AG09309 (cell line): ENCODE data around the gene FAM20A.

Source experiments
- DNase-seq: peaks from one replicate; pipeline ENCODE4 v3.0.0-alpha.2; 2010; ENCODE audit warnings: low read depth
- H3K4me3 ChIP-seq: 2 replicates; pipeline ENCODE4 v1.5.1; 2011; ENCODE audit warnings: mild to moderate bottlenecking, low read depth, low read length, moderate library complexity; ENCODE audit not compliant: control insufficient read depth
- TF ChIP-seq, protein P1 (sequence below): IDR thresholded peaks from 2 replicates; pipeline ENCODE4 v1.5.1; 2011; ENCODE audit warnings: mild to moderate bottlenecking, low read depth, low read length, inconsistent platforms; ENCODE audit not compliant: insufficient read depth, control insufficient read depth; ENCODE audit errors: missing control alignments

FAM20A gene

DNA sequence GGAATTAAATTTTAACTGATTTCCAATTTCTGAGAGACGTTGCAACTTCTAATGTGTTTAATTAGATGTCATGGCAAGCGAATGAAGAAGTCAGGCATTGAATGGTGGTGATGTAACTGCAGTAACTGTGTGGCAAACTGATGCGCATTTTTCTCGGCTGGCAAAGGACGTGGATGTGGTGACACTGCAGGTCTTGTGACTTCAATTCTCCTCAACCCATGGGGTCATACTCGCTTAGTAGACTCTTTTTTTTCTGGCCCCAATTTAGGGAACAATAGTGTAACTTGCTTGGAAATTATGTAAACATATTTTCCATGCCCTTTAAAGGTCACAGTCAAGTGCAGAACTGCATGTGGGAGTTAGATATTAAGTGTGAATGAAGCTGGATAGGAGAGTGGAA, 1.9 kb upstream of the FAM20A start:
- no peak overlapping the region for H3K4me3 ChIP-seq
- TF ChIP-seq, protein P1, sequence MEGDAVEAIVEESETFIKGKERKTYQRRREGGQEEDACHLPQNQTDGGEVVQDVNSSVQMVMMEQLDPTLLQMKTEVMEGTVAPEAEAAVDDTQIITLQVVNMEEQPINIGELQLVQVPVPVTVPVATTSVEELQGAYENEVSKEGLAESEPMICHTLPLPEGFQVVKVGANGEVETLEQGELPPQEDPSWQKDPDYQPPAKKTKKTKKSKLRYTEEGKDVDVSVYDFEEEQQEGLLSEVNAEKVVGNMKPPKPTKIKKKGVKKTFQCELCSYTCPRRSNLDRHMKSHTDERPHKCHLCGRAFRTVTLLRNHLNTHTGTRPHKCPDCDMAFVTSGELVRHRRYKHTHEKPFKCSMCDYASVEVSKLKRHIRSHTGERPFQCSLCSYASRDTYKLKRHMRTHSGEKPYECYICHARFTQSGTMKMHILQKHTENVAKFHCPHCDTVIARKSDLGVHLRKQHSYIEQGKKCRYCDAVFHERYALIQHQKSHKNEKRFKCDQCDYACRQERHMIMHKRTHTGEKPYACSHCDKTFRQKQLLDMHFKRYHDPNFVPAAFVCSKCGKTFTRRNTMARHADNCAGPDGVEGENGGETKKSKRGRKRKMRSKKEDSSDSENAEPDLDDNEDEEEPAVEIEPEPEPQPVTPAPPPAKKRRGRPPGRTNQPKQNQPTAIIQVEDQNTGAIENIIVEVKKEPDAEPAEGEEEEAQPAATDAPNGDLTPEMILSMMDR: no peak
- DNase-seq: no peak

DNA sequence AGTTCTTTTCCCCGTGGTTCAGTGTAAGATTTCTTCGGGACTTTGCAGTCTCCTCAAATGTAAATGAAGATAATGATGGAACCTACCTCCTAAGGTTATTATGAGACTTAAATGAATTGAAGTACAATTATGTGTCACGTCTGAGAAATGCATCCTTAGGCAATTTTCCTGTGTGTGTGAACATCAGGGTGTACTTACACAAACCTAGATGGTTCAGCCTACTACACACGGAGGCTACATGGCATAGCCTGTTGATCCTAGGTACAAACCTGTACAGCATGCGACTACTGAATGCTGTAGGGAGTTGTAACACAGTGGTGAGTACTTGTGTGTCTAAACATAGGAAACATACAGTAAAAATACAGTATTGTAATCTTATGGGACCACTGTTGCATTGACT, 1.1 kb upstream of the FAM20A start:
- TF ChIP-seq, protein P1: no peak
- no peak for DNase-seq
- H3K4me3 ChIP-seq: no peak overlapping the region

DNA sequence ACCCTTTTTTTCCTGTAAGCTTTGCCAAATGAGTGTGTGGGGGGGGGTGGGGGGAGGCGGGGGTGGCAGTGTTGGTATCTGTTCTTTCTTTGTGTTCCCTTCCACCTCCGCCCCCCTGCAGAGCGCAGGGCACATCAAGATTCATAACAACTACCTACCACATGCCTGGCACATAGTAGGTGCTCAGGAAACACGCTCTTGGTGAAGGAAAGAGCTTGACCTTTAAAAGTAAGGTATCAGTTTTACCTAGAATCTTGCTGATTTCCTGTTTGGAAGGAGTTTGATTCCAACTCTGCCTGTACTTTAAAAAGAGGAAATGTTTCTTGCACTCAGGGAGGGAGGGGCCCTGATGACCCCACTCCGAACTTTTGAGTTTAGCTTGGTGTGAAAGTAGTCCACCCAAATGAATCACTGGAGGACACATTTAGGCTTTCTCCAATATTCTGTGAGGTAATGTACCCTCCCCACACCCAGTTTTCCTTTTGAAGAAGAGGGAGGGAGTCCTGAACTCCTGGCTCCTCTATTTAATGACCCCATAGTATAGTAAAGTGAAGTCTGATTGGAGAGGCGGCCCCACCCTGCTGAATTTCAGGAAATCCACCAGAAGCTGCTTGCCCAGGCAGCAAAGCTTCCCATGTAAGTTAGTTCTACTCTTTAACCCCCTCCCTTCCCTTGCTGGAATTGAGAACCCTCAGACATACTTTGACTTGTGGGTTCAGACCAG, 560 bp upstream of the FAM20A start:
- TF ChIP-seq, protein P1: no peak
- peak overlapping the region; percentile 51; the same call in 1 of the 2 replicates for H3K4me3 ChIP-seq
- no peak for DNase-seq

DNA sequence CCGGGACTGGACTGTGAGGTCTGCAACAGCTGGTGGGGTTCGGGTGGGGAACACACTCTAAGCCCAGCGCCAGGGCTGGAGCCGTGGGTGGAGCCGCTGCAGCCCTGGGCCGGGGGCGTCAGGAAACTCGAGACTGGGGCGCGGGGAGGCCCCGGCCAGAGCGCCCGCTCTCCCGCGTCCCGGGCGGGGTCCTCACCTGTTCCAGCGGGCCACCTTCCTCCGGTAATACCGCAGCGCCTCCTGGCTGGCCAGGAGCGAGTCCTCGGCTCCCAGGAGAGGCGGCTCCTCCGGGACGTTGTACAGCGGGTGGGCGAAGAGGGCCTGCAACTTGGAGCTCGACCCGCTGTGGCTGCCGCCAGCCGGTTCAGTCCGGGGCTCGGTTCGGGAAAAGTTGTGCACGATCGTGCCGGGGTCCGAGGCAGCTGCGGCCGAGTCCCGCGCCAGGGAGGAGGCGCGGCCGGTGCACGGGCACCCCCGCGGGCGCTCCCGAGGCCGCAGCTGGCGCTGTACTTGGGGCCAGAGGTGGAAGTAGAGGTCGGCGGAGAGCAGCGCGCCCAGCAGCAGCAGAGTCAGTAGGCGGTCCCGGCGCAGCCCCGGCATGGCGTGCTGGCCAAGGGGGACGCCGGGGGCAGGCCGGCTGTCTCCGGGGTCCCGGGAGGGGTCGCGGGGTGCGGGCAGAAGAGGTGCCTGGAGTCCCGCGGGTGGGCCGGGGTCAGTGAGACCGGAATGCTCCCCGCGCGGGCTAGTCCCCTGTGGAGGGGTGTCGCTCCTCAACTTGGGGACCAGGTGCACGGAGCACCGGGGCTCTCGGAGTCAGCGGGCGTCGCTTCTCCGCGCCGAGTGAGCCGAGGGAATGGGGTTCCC, 868 bp downstream of the FAM20A start:
- H3K4me3 ChIP-seq: peak overlapping the region; percentile 51
- TF ChIP-seq, protein P1: peak; percentile 32

DNA sequence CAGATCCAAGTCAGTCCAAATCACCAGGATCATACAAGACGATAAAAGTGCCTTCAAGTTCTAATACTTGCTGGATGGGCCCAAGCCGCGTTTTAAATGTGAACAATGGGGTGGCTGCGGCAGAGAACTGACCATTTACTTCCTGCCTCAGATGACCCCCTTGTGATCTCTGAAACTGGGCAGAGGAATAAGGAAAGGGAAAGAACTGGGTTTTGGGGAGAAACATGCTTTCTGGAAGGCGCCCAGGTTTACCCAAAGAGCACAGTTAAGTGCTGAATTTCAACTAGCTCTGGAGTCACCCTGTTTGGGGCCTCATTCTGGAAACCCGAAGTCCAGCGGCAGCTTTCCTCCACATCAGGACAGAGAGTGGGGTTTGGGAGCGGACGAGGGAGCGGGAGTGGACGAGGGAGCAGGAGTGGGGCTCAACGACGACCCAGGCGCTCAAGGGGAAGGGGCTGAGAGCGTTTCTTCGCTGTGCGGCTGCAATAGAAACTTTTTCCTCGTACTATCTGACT, 1.6 kb downstream of the FAM20A start:
- DNase-seq: no peak
- H3K4me3 ChIP-seq: peak overlapping the region; percentile 51
- TF ChIP-seq, protein P1: no peak

More for the DNA sequence above, 868 bp downstream of the FAM20A start:
- DNase-seq: no peak

DNA sequence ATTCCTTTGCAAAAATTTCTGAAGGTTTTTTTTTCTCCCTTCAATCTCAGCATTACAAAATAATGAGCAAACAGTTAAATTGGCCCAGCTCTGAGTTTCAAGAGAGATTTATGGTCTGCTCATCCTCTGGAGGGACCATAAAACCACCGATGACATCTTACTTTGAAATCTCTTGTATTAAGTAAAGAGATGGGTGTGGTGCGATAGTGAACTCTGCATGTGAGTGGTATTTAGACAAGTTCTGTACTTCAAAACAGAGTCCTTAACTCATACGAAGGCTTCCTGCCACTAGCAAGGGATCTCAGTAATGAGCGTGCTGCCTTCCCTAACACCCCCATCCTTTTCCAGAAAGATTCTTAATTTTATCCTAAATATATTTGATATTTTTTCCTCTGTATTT, 2.1 kb downstream of the FAM20A start:
- no peak overlapping the region for H3K4me3 ChIP-seq
- TF ChIP-seq, protein P1: no peak

More for the DNA sequence above, 2.1 kb downstream of the FAM20A start:
- peak; percentile 87 for DNase-seq
